GM18861 (cell line): ENCODE results near the gene TMCC2.

Source experiments
- ATAC-seq: cut with Tn5 transposase; IDR thresholded peaks from one replicate; pipeline ENCODE4 v1.9.1; 2021; ENCODE audit not compliant: unreplicated experiment

TMCC2 gene

DNA sequence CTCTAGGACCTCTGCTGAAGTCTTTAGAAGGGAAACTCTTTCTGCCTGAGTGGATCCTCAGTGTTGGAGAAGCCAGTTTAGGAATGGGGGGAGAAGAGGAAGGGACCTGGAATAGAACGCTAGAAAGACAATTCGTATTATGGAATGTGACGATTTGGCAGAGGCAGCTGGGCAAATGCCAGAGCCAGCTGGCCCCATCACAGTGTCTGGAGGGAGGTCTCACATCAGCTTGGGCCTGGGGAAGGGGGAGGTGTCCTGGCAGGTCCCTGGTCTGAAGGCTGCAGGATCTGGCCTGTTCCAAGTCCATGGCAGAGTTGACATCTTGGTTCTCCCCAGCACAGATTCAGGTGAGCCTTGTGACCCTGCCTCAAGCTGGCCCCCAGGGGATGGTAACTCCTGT is 11.3 kb downstream of the TMCC2 start:
- no peak for ATAC-seq

DNA sequence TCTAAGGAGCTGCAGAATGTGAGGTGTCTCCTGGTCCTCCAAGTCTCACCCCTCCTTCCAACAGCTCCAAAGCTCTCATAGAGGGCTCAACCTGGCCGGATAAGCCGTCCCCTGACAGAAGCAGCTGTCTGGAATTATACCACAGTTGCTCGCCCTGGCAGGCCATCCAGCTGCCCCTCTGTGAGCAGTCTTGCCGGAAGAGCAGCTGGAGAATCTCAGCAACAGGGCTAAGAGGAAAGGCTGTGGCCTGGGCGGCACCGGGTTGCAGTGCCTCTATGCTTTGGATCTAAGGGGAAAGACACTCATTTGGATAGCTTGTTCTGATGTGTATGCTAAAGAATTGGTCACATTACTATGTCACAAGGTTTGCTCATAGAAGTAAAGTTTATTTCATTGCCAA is 12.4 kb downstream of the TMCC2 start:
- ATAC-seq, result no peak

DNA sequence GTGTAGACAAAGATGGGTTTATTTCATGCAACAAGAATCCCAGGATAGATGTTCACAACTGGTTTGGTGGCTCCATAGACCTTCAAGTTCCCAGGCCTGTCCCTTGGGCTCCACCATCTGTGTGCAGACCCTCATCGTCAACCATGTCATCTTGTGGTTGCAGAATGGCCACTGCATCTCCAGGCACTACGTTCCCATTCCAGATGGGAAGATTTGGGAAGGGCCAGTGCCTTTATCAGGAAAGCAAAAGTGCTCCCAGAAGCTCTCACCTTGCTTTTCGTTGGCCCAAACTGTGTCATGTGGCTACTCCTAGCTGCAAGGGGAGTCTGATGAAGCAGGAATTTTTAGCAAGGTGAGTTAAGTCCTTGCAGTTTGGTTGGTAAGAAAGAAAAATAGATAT is 12.8 kb downstream of the TMCC2 start:
- ATAC-seq, result no peak

- no peak for ATAC-seq
These were observed 13.8 kb downstream of the TMCC2 start for GRCh38 chr1:205241366-205242030.

- no peak for ATAC-seq
These were observed 15.8 kb downstream of the TMCC2 start for GRCh38 chr1:205243350-205244191.

DNA sequence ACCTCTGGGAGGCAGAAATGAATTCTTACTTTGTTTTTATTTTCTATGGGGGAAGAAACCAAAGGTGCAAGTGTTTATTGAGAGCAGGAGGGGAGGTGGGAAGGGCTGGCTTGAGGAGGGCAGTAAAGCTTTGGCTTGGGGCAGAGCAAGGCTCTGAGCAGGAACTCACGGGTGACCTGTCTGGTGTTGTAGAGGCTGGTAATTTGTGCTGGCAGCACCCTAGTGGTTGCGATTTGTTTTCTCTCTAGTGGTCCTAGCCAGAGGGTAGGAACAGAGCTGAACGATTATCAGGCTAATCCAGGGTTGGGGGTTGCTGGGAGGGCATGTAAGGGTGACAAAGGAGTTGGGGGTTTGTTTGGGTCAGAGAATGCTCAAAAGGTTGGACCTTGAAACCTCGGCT is 16.6 kb downstream of the TMCC2 start:
- no peak for ATAC-seq

GRCh38 chr1:205245096-205245495 is 17.4 kb downstream of the TMCC2 start:
- no peak for ATAC-seq

- no peak for ATAC-seq
These were observed 18.8 kb downstream of the TMCC2 start for GRCh38 chr1:205246351-205247119.

GRCh38 chr1:205247130-205247921 is 19.6 kb downstream of the TMCC2 start:
- ATAC-seq, result no peak

DNA sequence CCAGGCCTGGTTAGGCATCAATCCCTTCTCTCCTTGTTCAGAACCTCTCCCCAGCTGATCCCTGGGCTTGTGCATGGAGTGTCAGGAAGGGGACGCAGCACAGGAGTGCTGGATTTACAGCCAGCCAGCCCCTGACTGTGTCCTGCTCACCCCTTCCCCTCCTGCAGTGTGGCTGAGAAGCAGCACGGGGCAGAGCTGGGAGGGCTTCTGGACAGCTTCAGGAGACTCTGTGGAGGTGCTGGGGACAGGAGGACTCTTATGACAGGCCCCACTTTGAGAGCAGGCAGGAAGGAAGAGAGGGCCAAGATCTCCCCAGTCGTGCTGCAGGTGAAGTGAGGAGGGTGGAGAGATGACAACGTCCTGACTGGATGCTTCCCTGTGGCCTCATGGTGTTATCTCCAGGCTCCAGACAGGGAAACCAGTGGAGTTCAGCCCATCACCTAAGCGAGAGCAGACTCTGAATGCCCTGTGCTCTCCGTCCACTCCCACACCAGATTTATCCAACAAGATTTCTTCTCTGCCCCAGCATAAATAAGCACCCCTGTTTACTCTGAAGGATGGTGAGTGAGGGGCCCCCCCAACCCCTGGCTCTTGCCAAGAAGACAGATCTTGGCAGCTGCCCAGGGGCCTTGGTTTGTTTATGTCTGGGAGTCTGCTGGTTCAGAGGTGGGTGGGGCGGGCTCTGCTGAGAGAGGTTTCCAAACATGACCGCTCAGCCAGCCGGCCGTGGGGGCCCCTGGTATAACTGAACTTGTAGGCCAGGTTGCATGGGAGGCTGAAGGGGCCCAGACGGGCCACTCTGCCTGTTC is 21.3 kb downstream of the TMCC2 start:
- no peak for ATAC-seq

DNA sequence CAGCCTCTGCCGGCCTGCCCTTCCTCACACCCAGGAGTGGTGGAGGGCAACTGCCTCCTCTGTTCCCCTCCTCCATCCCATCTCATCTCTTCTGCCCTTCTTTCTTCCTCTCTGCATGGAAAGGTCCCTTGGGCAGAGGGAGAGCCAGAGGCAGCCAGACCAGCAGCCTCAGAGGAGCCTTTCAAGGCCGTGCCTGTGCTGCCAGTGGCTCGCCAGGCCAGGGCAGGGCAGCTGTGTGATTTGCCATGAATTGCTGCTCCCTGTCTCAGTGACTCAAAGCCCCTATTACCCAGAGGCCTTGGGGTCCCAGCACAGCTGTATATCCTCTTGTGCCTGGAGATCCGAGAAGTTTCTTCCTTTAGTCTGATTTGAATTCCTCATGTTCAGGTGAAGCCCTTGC is 21.9 kb downstream of the TMCC2 start:
- no peak for ATAC-seq

GRCh38 chr1:205250699-205251098 is 23.0 kb downstream of the TMCC2 start:
- ATAC-seq, result no peak

DNA sequence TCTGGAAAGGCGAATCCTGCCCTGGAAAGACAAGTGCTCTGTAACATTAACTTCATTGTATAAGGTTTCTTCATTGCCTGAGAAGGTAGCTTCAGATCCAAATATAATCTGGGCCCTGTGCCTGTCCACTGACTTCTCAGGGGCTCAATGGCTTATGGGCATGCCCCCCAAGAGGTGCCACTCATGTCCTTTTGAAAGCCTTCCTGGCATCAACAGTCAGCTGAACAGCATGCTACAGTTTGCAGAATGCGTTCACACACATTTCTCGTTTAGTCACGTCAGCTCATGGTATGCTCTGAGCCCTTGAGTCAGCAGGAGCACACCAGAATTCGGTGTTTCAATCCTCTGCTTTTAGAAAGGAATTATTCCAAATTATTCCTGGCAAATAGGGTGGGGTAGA is 23.8 kb downstream of the TMCC2 start:
- ATAC-seq, result no peak

GRCh38 chr1:205255941-205256780 is 28.4 kb downstream of the TMCC2 start:
- no peak for ATAC-seq

GRCh38 chr1:205256951-205257625 is 29.3 kb downstream of the TMCC2 start:
- ATAC-seq, result no peak

DNA sequence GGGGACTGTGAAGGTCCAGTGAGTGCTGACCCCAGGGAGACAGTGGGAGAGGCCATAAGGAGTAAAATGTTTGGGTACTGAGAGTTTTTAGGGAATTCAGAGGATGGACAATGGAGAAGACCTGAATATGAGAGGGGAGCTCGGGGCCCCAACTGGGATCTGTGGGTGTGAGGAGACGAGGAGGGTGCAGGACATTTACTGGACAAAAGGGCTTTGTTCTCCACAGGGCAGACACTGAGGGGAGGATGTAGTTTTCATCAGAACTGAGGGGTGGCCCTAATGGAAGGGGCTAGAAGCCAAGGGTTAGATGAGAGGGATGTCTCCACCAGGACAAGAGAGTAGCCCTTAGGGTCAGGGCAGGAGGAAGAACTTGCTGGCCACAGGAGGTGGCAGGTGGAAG is 30.0 kb downstream of the TMCC2 start:
- no peak for ATAC-seq

- no peak for ATAC-seq
These were observed 30.5 kb downstream of the TMCC2 start for GRCh38 chr1:205258261-205258691.

GRCh38 chr1:205258719-205259118 is 31.0 kb downstream of the TMCC2 start:
- ATAC-seq, result no peak
